Gastrocnemius medialis (tissue), 4 donors: Measurements from ENCODE around the gene ODC1. TPM values are rescaled to one million over a fixed set of nuclear protein-coding genes. Genes with fewer than 3 reads are reported as not detected.

Experiments
- ATAC-seq, 2 donors: fragments of 150-250 bp; one replicate each; pipeline ENCODE4 v1.9.1; 2016
- DNase-seq, 2 donors: peaks; one replicate each; pipeline ENCODE4 v3.0.0-alpha.2; 2019
- H3K27ac ChIP-seq, 4 donors: fragments of 200-600 bp; sonication (generic); 1 replicate in 1 of 4; 2 replicates in 3 of 4; pipeline ENCODE4 v1.5.1; 2016 to 2018; ENCODE audit warnings: mild to moderate bottlenecking in 2 of 4, moderate library complexity in 1 of 4
- H3K27me3 ChIP-seq, 3 donors: fragments of 200-600 bp; sonication (generic) in 2 of 3; 1 replicate in 1 of 3; 2 replicates in 2 of 3; pipeline versions ENCODE4 v1.5.1 to v1.6.0; 2016 to 2019; ENCODE audit warnings: mild to moderate bottlenecking in 1 of 3, moderate library complexity in 1 of 3
- H3K36me3 ChIP-seq, 2 donors: fragments of 200-600 bp; sonication (generic) in 1 of 2; one replicate each; pipeline ENCODE4 v1.5.1; 2017 to 2018
- H3K4me1 ChIP-seq, 2 donors: fragments of 200-600 bp; sonication (generic) in 1 of 2; one replicate each; pipeline ENCODE4 v1.5.1; 2016 to 2017; ENCODE audit warnings: mild to moderate bottlenecking in 2 of 2
- H3K4me3 ChIP-seq, 4 donors: fragments of 200-600 bp; sonication (generic) in 3 of 4; 1 replicate in 1 of 4; 2 replicates in 3 of 4; pipeline ENCODE4 v1.5.1; 2016 to 2019; ENCODE audit warnings: mild to moderate bottlenecking in 2 of 4
- H3K9me3 ChIP-seq, 3 donors: fragments of 200-600 bp; sonication (generic) in 2 of 3; 1 replicate in 1 of 3; 2 replicates in 2 of 3; pipeline ENCODE4 v1.5.1; 2016 to 2019
- POLR2A ChIP-seq, 2 donors: fragments of 450-650 bp; IDR thresholded peaks; one replicate each; pipeline ENCODE4 v1.6.1; 2017; ENCODE audit warnings: antibody characterized with exemption in 2 of 2, mild to moderate bottlenecking in 2 of 2, moderate library complexity in 2 of 2
- in situ Hi-C, 4 donors: fragments of 200-750 bp; cut with MboI; loops; one replicate each; pipeline versions ENCODE4 v1.15.0 to v1.8.0; 2017; ENCODE audit warnings: low sequenced_read_pairs in 4 of 4
- intact Hi-C: fragments of 100-400 bp; cut with DNase I; formaldehyde crosslinking; loops from one replicate; pipeline ENCODE4 v1.15.1; 2023; ENCODE audit warnings: low total_unique reads
- total RNA-seq, 4 donors: library from RNA; depleted of rRNA; stranded (reverse); fragments of >200 nt; gene quantifications; one replicate each; pipeline versions ENCODE4 v1.1.0 to v1.2.3, GENCODE V29; 2016
- TF ChIP-seq, protein P1 (sequence below), 5 experiments: fragments of 450-650 bp in 3 of 5; fragments of 200-600 bp in 2 of 5; sonication (generic) in 2 of 5; IDR thresholded peaks in 4 of 5; conservative IDR thresholded peaks in 1 of 5; 1 replicate in 4 of 5; 2 replicates in 1 of 5; pipeline ENCODE4 v1.5.1; 2016 to 2019; ENCODE audit warnings: antibody characterized with exemption in 5 of 5, mild to moderate bottlenecking in 3 of 5, moderate library complexity in 3 of 5

ODC1 gene
- total RNA-seq, 4 donors from 2014 or later = 134 to 339 (median 255) TPM

DNA sequence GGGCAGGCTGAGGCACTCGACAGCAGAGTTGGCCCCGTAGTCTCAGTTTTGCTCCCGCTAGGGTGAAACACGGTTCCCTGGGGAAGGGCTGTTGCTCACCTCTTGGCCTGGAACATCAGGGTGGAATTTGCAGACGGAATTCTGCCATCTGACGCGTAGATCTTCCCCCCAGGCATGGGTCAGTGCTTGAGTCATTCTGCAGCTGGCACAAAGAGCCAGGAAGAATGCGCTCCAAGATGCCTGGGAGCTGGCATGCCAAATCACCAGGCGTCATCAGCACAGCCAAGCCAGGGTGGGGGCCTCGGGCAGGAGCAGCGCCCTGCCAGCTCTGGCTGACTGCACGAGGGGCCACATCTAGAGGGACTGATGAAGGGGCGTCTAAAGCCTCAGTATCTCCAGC lies 42.7 kb downstream of the ODC1 start:
- DNase-seq (peak; percentile 79 to 90), ATAC-seq (peak; percentile 74 to 77)
- Histone ChIP-seq H3K27me3 (no peaks in the 10 kb centered on the region), H3K4me1 (peaks cover 53 to 68% of the 10 kb centered on the region in 2 donors), H3K4me3 (peak overlapping the region; percentile 11 to 34 (median 14)), H3K36me3 (no peaks in the 10 kb centered on the region), H3K9me3 (no peaks in the 10 kb centered on the region), H3K27ac (peak overlapping the region; percentile 66 to 88 (median 81))
- TF ChIP-seq, protein P1, sequence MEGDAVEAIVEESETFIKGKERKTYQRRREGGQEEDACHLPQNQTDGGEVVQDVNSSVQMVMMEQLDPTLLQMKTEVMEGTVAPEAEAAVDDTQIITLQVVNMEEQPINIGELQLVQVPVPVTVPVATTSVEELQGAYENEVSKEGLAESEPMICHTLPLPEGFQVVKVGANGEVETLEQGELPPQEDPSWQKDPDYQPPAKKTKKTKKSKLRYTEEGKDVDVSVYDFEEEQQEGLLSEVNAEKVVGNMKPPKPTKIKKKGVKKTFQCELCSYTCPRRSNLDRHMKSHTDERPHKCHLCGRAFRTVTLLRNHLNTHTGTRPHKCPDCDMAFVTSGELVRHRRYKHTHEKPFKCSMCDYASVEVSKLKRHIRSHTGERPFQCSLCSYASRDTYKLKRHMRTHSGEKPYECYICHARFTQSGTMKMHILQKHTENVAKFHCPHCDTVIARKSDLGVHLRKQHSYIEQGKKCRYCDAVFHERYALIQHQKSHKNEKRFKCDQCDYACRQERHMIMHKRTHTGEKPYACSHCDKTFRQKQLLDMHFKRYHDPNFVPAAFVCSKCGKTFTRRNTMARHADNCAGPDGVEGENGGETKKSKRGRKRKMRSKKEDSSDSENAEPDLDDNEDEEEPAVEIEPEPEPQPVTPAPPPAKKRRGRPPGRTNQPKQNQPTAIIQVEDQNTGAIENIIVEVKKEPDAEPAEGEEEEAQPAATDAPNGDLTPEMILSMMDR (IDR thresholded peaks at IDR 0.05 in 4 of 5, conservative IDR thresholded peaks at IDR 0.05 in 1 of 5) = no peak
- TF ChIP-seq POLR2A (IDR thresholded peaks at IDR 0.05) = no peak
- in situ Hi-C loops (loop anchor here in 1 of 4 donors (10.0 kb wide), 1 partner anchor 281 kb away; the partner anchor contains the start of gene RRM2), intact Hi-C loops (loop anchor here (1.0 to 5.0 kb wide), 4 partner anchors 43 to 285 kb away; partner anchors contain the start of genes HPCAL1 and ODC1)

DNA sequence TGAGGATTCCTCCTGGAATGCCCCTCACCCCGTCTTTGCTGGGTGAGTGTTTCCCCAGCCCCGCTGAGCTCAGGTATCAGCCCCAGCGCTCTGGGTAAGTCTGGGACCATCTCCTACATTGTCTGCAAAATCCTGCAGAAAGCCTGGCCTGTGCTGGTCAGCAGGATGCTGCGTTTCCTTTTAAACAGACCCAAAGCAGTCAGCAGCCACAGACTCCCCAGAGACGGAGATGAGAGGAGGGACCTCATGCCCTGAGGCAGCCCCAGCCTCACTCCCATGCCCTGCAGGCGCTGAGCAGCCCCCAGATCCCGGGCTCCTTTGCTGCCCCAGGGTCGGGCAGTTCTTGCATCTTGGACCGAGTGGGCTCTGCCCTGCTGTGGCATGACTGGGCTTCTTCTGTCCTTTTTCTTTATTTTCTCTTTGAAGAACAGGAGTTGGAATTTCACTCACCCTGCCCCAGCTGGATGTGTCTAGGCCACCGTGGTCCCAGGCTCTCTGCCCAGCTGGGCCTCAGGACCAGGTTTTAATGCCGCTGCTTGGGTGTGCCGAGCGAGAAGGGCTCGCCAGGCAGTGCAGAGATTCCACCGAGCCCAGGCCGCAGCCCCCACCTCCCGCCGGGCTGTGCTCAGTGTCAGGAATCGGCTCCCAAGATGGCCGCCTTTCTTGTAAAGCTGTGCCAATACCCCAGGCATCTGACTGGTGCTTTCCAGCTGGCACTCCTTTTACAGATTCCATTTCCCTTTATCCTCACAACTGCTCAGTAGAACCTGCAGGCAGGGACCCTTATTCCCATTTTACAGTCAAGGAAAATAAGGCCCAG lies 43.6 kb downstream of the ODC1 start:
- peak overlapping the region in 2 of 4 donors; percentile 13 to 34 for H3K4me3 ChIP-seq
- TF ChIP-seq, protein P1 (IDR thresholded peaks at IDR 0.05 in 4 of 5, conservative IDR thresholded peaks at IDR 0.05 in 1 of 5) = no peak
- no peak for TF ChIP-seq POLR2A (IDR thresholded peaks at IDR 0.05)
- in situ Hi-C loops (loop anchor here in 1 of 4 donors (10.0 kb wide), 1 partner anchor 280 kb away; the partner anchor contains the start of gene RRM2), intact Hi-C loops (loop anchor here (1.0 to 5.0 kb wide), 4 partner anchors 44 to 284 kb away; partner anchors contain the start of genes HPCAL1 and ODC1)
- H3K36me3 ChIP-seq = no peaks in the 10 kb centered on the region
- no peaks in the 10 kb centered on the region for H3K9me3 ChIP-seq
- H3K4me1 ChIP-seq = peaks cover 53 to 70% of the 10 kb centered on the region in 2 donors
- ATAC-seq = peak; percentile 22 to 37
- H3K27ac ChIP-seq = peak overlapping the region; percentile 66 to 88 (median 81)
- no peaks in the 10 kb centered on the region for H3K27me3 ChIP-seq
- no peak for DNase-seq

DNA sequence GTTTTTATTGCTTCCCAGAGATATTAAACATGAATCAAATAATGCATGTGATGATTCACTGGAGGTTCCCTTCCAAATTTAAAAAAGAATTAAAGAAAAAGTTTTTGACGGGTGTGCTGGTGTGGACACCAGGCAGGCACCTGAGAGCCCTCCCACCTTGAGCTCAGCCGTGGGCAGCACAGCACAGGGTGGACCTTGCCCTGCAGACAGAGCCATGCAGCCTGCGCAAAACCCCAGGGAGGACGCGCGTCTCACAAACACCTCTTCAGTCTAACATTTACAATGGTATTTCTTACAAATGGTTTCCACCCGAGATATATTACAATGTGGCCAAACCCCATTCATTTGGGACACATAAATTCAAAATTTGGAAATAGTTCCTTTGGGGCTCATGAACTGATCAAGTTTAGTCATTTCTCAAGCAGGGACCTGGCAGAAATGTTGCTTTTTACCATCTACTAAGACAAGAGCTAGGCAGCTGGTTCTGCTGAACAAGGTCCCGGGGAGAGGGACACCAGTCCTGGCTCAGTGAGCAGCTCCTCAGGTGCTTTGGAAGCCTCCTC lies 45.4 kb downstream of the ODC1 start:
- DNase-seq (no peak), ATAC-seq (no peak)
- no peaks in the 10 kb centered on the region for H3K9me3 ChIP-seq
- H3K36me3 ChIP-seq = no peaks in the 10 kb centered on the region
- H3K4me1 ChIP-seq = peaks cover 37 to 54% of the 10 kb centered on the region in 2 donors
- H3K27me3 ChIP-seq = no peaks in the 10 kb centered on the region
- TF ChIP-seq, protein P1 (IDR thresholded peaks at IDR 0.05 in 4 of 5, conservative IDR thresholded peaks at IDR 0.05 in 1 of 5) = no peak
- no peak for TF ChIP-seq POLR2A (IDR thresholded peaks at IDR 0.05)
- H3K27ac ChIP-seq = peak overlapping the region in 1 of 4 donors; percentile 55
- intact Hi-C loops = no loop called here
- in situ Hi-C loops = loop anchor here in 1 of 4 donors (10.0 kb wide), 1 partner anchor 278 kb away; the partner anchor contains the start of gene RRM2
- H3K4me3 ChIP-seq = no peak overlapping the region

DNA sequence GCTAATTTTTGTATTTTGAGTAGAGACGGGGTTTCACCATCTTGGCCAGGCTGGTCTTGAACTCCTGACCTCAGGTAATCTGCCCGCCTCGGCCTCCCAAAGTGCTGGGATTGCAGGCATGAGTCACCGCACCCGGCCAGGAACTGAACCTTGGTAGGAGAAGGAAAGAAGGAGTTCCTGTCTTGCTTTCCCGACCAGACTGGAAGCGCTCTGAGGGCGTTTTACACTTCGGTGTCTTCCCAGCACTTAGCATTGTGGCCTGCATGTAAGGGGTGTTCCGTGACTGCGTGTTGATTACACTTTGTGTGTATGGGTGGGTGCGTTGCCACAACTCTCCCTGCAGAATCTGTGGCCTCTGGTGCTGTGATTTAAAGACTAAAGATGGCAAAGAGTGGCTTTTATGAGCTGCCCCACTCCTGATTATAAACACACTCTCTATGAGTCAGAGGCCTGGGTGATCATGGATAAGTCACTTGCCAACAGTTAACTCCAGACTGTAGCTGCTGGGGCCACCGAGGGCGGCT lies 46.0 kb downstream of the ODC1 start:
- in situ Hi-C loops = loop anchor here in 1 of 4 donors (10.0 kb wide), 1 partner anchor 277 kb away; the partner anchor contains the start of gene RRM2
- H3K27ac ChIP-seq = peak overlapping the region in 3 of 4 donors; percentile 55 to 59 (median 58)

More for the DNA sequence above, 46.0 kb downstream of the ODC1 start:
- no peaks in the 10 kb centered on the region for H3K36me3 ChIP-seq
- no peak for DNase-seq
- no peaks in the 10 kb centered on the region for H3K27me3 ChIP-seq
- H3K9me3 ChIP-seq = no peaks in the 10 kb centered on the region
- H3K4me3 ChIP-seq = no peak overlapping the region
- no peak for TF ChIP-seq POLR2A (IDR thresholded peaks at IDR 0.05)
- TF ChIP-seq, protein P1 (IDR thresholded peaks at IDR 0.05 in 4 of 5, conservative IDR thresholded peaks at IDR 0.05 in 1 of 5) = no peak
- intact Hi-C loops = no loop called here
- H3K4me1 ChIP-seq = peaks cover 31 to 48% of the 10 kb centered on the region in 2 donors
- no peak for ATAC-seq
